H1 (cell line): ENCODE measurements around the gene ZNF639. TPM values are rescaled to one million over a fixed set of nuclear protein-coding genes. Genes with fewer than 3 reads are reported as not detected.

Experiments used
- BACH1 ChIP-seq: IDR thresholded peaks from 2 replicates; pipeline ENCODE4 v1.6.1; 2012; ENCODE audit warnings: low read length, improper control_type of control experiment
- CBX8 ChIP-seq: fragments of 300-800, 300-1000 bp; sonication (generic); IDR thresholded peaks from 2 replicates; pipeline ENCODE4 v1.7.1; 2016; ENCODE audit warnings: low read depth, low read length, borderline replicate concordance
- JUN ChIP-seq: IDR thresholded peaks from 2 replicates; pipeline ENCODE4 v1.6.1; 2011; ENCODE audit warnings: low read depth, mild to moderate bottlenecking, improper control_type of control experiment, low read length
- NANOG ChIP-seq: IDR thresholded peaks from 2 replicates; pipeline ENCODE4 v1.6.1; 2011; ENCODE audit warnings: low read length, low read depth, mild to moderate bottlenecking, inconsistent platforms; ENCODE audit not compliant: insufficient read depth, poor library complexity, severe bottlenecking
- PHF8 ChIP-seq: fragments of 200-600 bp; sonication (generic); conservative IDR thresholded peaks from 2 replicates; pipeline ENCODE4 v1.7.1; 2012; ENCODE audit warnings: low read depth, mild to moderate bottlenecking, inconsistent platforms, low read length, moderate library complexity
- SAP30 ChIP-seq: fragments of 300-600 bp; sonication (generic); IDR thresholded peaks from 2 replicates; pipeline ENCODE4 v1.7.1; 2012; ENCODE audit warnings: low read length, moderate library complexity, mild to moderate bottlenecking, inconsistent platforms; ENCODE audit not compliant: insufficient read depth, insufficient replicate concordance
- SIN3A ChIP-seq, 2 experiments: IDR thresholded peaks in 1 of 2; conservative IDR thresholded peaks in 1 of 2; 2 replicates each; pipeline ENCODE4 v1.6.1; 2011 to 2012; ENCODE audit warnings: low read length in 2 of 2, improper control_type of control experiment in 1 of 2, low read depth in 1 of 2, mild to moderate bottlenecking in 1 of 2
- SP1 ChIP-seq: IDR thresholded peaks from 2 replicates; pipeline ENCODE4 v1.6.1; 2011; ENCODE audit warnings: low read depth, low read length
- SP2 ChIP-seq: IDR thresholded peaks from 2 replicates; pipeline ENCODE4 v1.6.1; 2012; ENCODE audit warnings: mild to moderate bottlenecking, low read length, inconsistent platforms
- polyA plus RNA-seq, 7 experiments: library from polyadenylated mRNA; depleted of rRNA in 3 of 7; stranded (reverse) in 5 of 7; unstranded in 2 of 7; fragments of >200 nt in 5 of 7; fragments of 200-250 nt in 2 of 7; gene quantifications; 1 replicate in 5 of 7; 2 replicates in 1 of 7; 4 replicates in 1 of 7; pipeline versions ENCODE4 v1.2.1 to v1.2.3, GENCODE V29; 2011 to 2013; ENCODE audit warnings: missing spikeins in 2 of 7, mixed read lengths in 2 of 7
- total RNA-seq: library from RNA; stranded (reverse); fragmentation: NEBNext Ultra II Directional; extraction: Animal tissue kit (Norgen Biotek cat#: 25700); gene quantifications from 2 replicates; pipeline ENCODE4 v1.2.1, GENCODE V29; 2021

Gene ZNF639
- total and polyA plus RNA-seq, 2 of the 8 experiments (the other 6 are each of a cell fraction or from before 2014, with no cell fraction given), result 9.1 to 41.4 TPM

- no peak for TF ChIP-seq CBX8
- no peak for TF ChIP-seq SIN3A (conservative IDR thresholded peaks at IDR 0.05 in 1 of 2, IDR thresholded peaks at IDR 0.05 in 1 of 2; ENCODE audit: low read depth in 1 of 2, low read length in 2 of 2)
- no peak for TF ChIP-seq SAP30
- no peak for TF ChIP-seq NANOG
- TF ChIP-seq SP1, result no peak
- no peak for TF ChIP-seq SP2
- no peak for TF ChIP-seq JUN
- no peak for TF ChIP-seq PHF8
- no peak for TF ChIP-seq BACH1
These were observed 10.3 kb downstream of the ZNF639 start (continued) for GRCh38 chr3:179333084-179333483.
